NCI-H2196 (cell line): ENCODE measurements around the gene PERCC1.
A peak's percentile ranks its signal among the peaks of the same experiment; 100 is the strongest.

Source experiments
- DNase-seq: peaks from one replicate; lab custom pipeline; 2025; ENCODE audit not compliant: unreplicated experiment; lab: John Stamatoyannopoulos, UW

PERCC1 gene

GRCh38 chr16:1408171-1408837, 22.6 kb upstream of the PERCC1 start:
- DNase-seq: peak; percentile 88

- no peak for DNase-seq
Observed at GRCh38 chr16:1412847-1413246, 18.0 kb upstream of the PERCC1 start.

GRCh38 chr16:1413684-1414531, 17.0 kb upstream of the PERCC1 start:
- DNase-seq: peak; percentile 69

GRCh38 chr16:1414532-1415260, 16.2 kb upstream of the PERCC1 start, which contains the start of gene UNKL:
TSS of gene UNKL (minus strand) at chr16:1414704. CDS start at chr16:1414691, 13 bp downstream.
- peak; percentile 68 for DNase-seq

GRCh38 chr16:1416521-1416941, 14.3 kb upstream of the PERCC1 start:
- DNase-seq: no peak

GRCh38 chr16:1420111-1420539, 10.8 kb upstream of the PERCC1 start:
- DNase-seq: no peak

GRCh38 chr16:1422076-1422475, 8.8 kb upstream of the PERCC1 start:
- no peak for DNase-seq

GRCh38 chr16:1424028-1424427, 6.8 kb upstream of the PERCC1 start:
- DNase-seq: no peak

GRCh38 chr16:1425616-1426370, 5.1 kb upstream of the PERCC1 start:
- DNase-seq: no peak

GRCh38 chr16:1426734-1427471, 4.0 kb upstream of the PERCC1 start:
- no peak for DNase-seq

- DNase-seq: no peak
Observed at GRCh38 chr16:1427473-1428461, 3.1 kb upstream of the PERCC1 start.

GRCh38 chr16:1428511-1428910, 2.4 kb upstream of the PERCC1 start:
- no peak for DNase-seq

GRCh38 chr16:1429012-1429411, 1.9 kb upstream of the PERCC1 start:
- DNase-seq: no peak

GRCh38 chr16:1429631-1430030, 1.2 kb upstream of the PERCC1 start:
- DNase-seq: no peak

GRCh38 chr16:1430214-1430758, 592 bp upstream of the PERCC1 start:
- DNase-seq: no peak

GRCh38 chr16:1431497-1432270, 806 bp downstream of the PERCC1 start:
- no peak for DNase-seq

GRCh38 chr16:1432388-1433262, 1.7 kb downstream of the PERCC1 start:
- no peak for DNase-seq
